Aorta (tissue), 5 donors: ENCODE results near the gene ACCSL. TPM values are rescaled to one million over a fixed set of nuclear protein-coding genes. Genes with fewer than 3 reads are reported as not detected.

ENCODE experiments used
- ATAC-seq: fragments of 200-7000 bp; cut with Tn5 transposase; one replicate; pipeline ENCODE4 v1.9.1; 2022; ENCODE audit warnings: moderate library complexity; ENCODE audit not compliant: low FRiP score
- DNase-seq, 2 donors: peaks; one replicate each; pipeline ENCODE4 v3.0.0-alpha.2; 2020
- H3K27ac ChIP-seq, 2 donors: one replicate each; pipeline ENCODE4 v1.5.1; 2013; ENCODE audit warnings: low read length in 2 of 2, mild to moderate bottlenecking in 2 of 2, moderate library complexity in 2 of 2, control low read depth in 1 of 2, inconsistent platforms in 1 of 2, low read depth in 1 of 2
- H3K27me3 ChIP-seq, 2 donors: one replicate each; pipeline ENCODE4 v1.6.1; 2013; ENCODE audit warnings: control low read depth in 1 of 2, low read length in 1 of 2, mild to moderate bottlenecking in 1 of 2, moderate library complexity in 1 of 2; ENCODE audit not compliant: insufficient read depth in 2 of 2, control insufficient read depth in 1 of 2
- H3K36me3 ChIP-seq, 2 donors: one replicate each; pipeline ENCODE4 v1.6.1; 2013; ENCODE audit warnings: control low read depth in 1 of 2, low read length in 1 of 2, mild to moderate bottlenecking in 1 of 2; ENCODE audit not compliant: insufficient read depth in 2 of 2, control insufficient read depth in 1 of 2
- H3K4me1 ChIP-seq, 2 donors: one replicate each; pipeline ENCODE4 v1.6.1; 2013; ENCODE audit warnings: low read length in 2 of 2, control low read depth in 1 of 2, mild to moderate bottlenecking in 1 of 2, moderate library complexity in 1 of 2; ENCODE audit not compliant: insufficient read depth in 2 of 2, control insufficient read depth in 1 of 2
- H3K4me3 ChIP-seq, 2 donors: one replicate each; pipeline ENCODE4 v1.5.1; 2013; ENCODE audit warnings: low read length in 2 of 2, control low read depth in 1 of 2, mild to moderate bottlenecking in 1 of 2
- H3K9me3 ChIP-seq: one replicate; pipeline ENCODE4 v1.6.1; 2013; ENCODE audit warnings: mild to moderate bottlenecking, low read length; ENCODE audit not compliant: control insufficient read depth
- WGBS, 2 donors: extraction: QIAGEN DNeasy Blood & Tissue Kit; methylation state at CpG; one replicate each; pipeline ENCODE4 v1.1.7; 2013; 5-methylcytosine and 5-hydroxymethylcytosine counted together
- intact Hi-C, 2 donors: fragments of 100-400 bp; cut with DNase I; formaldehyde crosslinking; loops; one replicate each; pipeline versions ENCODE4 v1.14.2 to v1.15.0; 2022
- polyA plus RNA-seq, 2 donors: library from polyadenylated mRNA; stranded (reverse); fragments of 200-250 nt; gene quantifications; one replicate each; pipeline ENCODE4 v1.2.3, GENCODE V29; 2013
- total RNA-seq, 2 donors: library from RNA; stranded (reverse); fragmentation: NEBNext Ultra II Directional; extraction: Animal tissue kit (Norgen Biotek cat#: 25700); gene quantifications; one replicate each; pipeline ENCODE4 v1.2.1, GENCODE V29; 2021
- donor health status: healthy with polysubstance abuse.
- donor health status: Bipolar disorder and iron deficiency.
- donor health status: DM: no; HTN: no; CAD: no.
- donor health status: DM: no; HTN: no; CAD: no.
- donor health status: DM: yes; HTN: yes; CAD: no.

The ACCSL gene
- total and polyA plus RNA-seq, 4 donors, result not detected

- no peak overlapping the region for H3K27ac ChIP-seq
- peaks cover 4 to 13% of the 10 kb centered on the region in 2 donors for H3K36me3 ChIP-seq
- no peaks in the 10 kb centered on the region for H3K27me3 ChIP-seq
- ATAC-seq (no peak), DNase-seq (no peak)
- WGBS, 2 donors, result 93 to 94% methylated on average over 5 of the region's 5 CpGs
- H3K4me3 ChIP-seq, result no peak overlapping the region
- intact Hi-C loops, result no loop called here
- H3K9me3 ChIP-seq, result no peaks in the 10 kb centered on the region
- H3K4me1 ChIP-seq, result no peaks in the 10 kb centered on the region
Observed at GRCh38 chr11:44078794-44079193, 31.0 kb downstream of the ACCSL start.

GRCh38 chr11:44079376-44079775, 31.6 kb downstream of the ACCSL start:
- Histone ChIP-seq H3K27ac (no peak overlapping the region), H3K27me3 (no peaks in the 10 kb centered on the region), H3K4me3 (no peak overlapping the region), H3K36me3 (peaks cover 4 to 13% of the 10 kb centered on the region in 2 donors), H3K9me3 (no peaks in the 10 kb centered on the region), H3K4me1 (no peaks in the 10 kb centered on the region)
- 86 to 94% methylated on average over 6 of the region's 6 CpGs for WGBS, 2 donors
- intact Hi-C loops, result no loop called here
- ATAC-seq (no peak), DNase-seq (no peak)

GRCh38 chr11:44080951-44081350, 33.2 kb downstream of the ACCSL start:
- Histone ChIP-seq H3K36me3 (peaks cover 0 to 10% of the 10 kb centered on the region in 2 donors), H3K4me1 (no peaks in the 10 kb centered on the region), H3K27ac (no peak overlapping the region), H3K4me3 (no peak overlapping the region), H3K9me3 (no peaks in the 10 kb centered on the region), H3K27me3 (no peaks in the 10 kb centered on the region)
- DNase-seq (no peak), ATAC-seq (no peak)
- 96% methylated on average over 9 of the region's 9 CpGs for WGBS, 2 donors
- intact Hi-C loops, result no loop called here

GRCh38 chr11:44082645-44083044, 34.9 kb downstream of the ACCSL start:
- intact Hi-C loops, result no loop called here
- 93 to 95% methylated on average over 4 of the region's 4 CpGs for WGBS, 2 donors
- Histone ChIP-seq H3K4me3 (no peak overlapping the region), H3K9me3 (no peaks in the 10 kb centered on the region), H3K27ac (no peak overlapping the region), H3K36me3 (peaks cover 0 to 8% of the 10 kb centered on the region in 2 donors), H3K27me3 (no peaks in the 10 kb centered on the region), H3K4me1 (no peaks in the 10 kb centered on the region)
- ATAC-seq, result no peak
- no peak for DNase-seq

GRCh38 chr11:44083433-44083832, 35.7 kb downstream of the ACCSL start:
- Histone ChIP-seq H3K9me3 (no peaks in the 10 kb centered on the region), H3K4me3 (no peak overlapping the region), H3K27me3 (no peaks in the 10 kb centered on the region), H3K27ac (no peak overlapping the region), H3K4me1 (no peaks in the 10 kb centered on the region), H3K36me3 (peaks cover 0 to 8% of the 10 kb centered on the region in 2 donors)
- WGBS, 2 donors, result 86 to 91% methylated on average over 10 of the region's 10 CpGs
- ATAC-seq (no peak), DNase-seq (no peak)
- intact Hi-C loops, result no loop called here

GRCh38 chr11:44083906-44084305, 36.1 kb downstream of the ACCSL start:
- H3K36me3 ChIP-seq, result peaks cover 0 to 6% of the 10 kb centered on the region in 2 donors
- intact Hi-C loops, result no loop called here

GRCh38 chr11:44085330-44085729, 37.5 kb downstream of the ACCSL start:
- Histone ChIP-seq H3K9me3 (no peaks in the 10 kb centered on the region), H3K27me3 (no peaks in the 10 kb centered on the region), H3K27ac (no peak overlapping the region), H3K4me3 (no peak overlapping the region), H3K4me1 (no peaks in the 10 kb centered on the region), H3K36me3 (peaks cover 0 to 6% of the 10 kb centered on the region in 2 donors)
- intact Hi-C loops, result no loop called here
- WGBS, 2 donors, result 95 to 98% methylated on average over 1 of the region's 1 CpG
- ATAC-seq (no peak), DNase-seq (no peak)

More at GRCh38 chr11:44083906-44084305, 36.1 kb downstream of the ACCSL start:
- WGBS, 2 donors, result 70 to 71% methylated on average over 5 of the region's 5 CpGs
- Histone ChIP-seq H3K27me3 (no peaks in the 10 kb centered on the region), H3K4me3 (no peak overlapping the region), H3K9me3 (no peaks in the 10 kb centered on the region), H3K27ac (no peak overlapping the region), H3K4me1 (no peaks in the 10 kb centered on the region)
- no peak for DNase-seq
- ATAC-seq, result no peak

- ATAC-seq, result no peak
- peaks cover 1 to 3% of the 10 kb centered on the region in 2 donors for H3K36me3 ChIP-seq
Observed at GRCh38 chr11:44088377-44088776, 40.6 kb downstream of the ACCSL start.

GRCh38 chr11:44088871-44089270, 41.1 kb downstream of the ACCSL start:
- ATAC-seq, result no peak
- no peaks in the 10 kb centered on the region for H3K9me3 ChIP-seq
- no peaks in the 10 kb centered on the region for H3K27me3 ChIP-seq
- no peak overlapping the region for H3K27ac ChIP-seq
- no peak for DNase-seq
- H3K36me3 ChIP-seq, result peaks cover 0 to 3% of the 10 kb centered on the region in 2 donors
- H3K4me1 ChIP-seq, result no peaks in the 10 kb centered on the region
- intact Hi-C loops, result no loop called here
- WGBS, 2 donors, result 86 to 93% methylated on average over 4 of the region's 4 CpGs
- no peak overlapping the region for H3K4me3 ChIP-seq

More at GRCh38 chr11:44088377-44088776, 40.6 kb downstream of the ACCSL start:
- Histone ChIP-seq H3K4me1 (no peaks in the 10 kb centered on the region), H3K9me3 (no peaks in the 10 kb centered on the region), H3K27me3 (no peaks in the 10 kb centered on the region), H3K4me3 (no peak overlapping the region), H3K27ac (no peak overlapping the region)
- WGBS, 2 donors, result 96 to 98% methylated on average over 4 of the region's 4 CpGs
- intact Hi-C loops, result no loop called here
- DNase-seq, result no peak
